ENCODE results near the gene EID1.

- TF ChIP-seq CTCF (conservative IDR thresholded peaks at IDR 0.05; ENCODE audit: low read length) (no peak), EZH2phosphoT487 (IDR thresholded peaks at IDR 0.05; ENCODE audit: borderline replicate concordance, low read depth, low read length) (no peak)
Measured at GRCh38 chr15:48904758-48905157, 26.8 kb downstream of the EID1 start.
